ENCODE data around the gene CPSF7.

CPSF7 gene

DNA sequence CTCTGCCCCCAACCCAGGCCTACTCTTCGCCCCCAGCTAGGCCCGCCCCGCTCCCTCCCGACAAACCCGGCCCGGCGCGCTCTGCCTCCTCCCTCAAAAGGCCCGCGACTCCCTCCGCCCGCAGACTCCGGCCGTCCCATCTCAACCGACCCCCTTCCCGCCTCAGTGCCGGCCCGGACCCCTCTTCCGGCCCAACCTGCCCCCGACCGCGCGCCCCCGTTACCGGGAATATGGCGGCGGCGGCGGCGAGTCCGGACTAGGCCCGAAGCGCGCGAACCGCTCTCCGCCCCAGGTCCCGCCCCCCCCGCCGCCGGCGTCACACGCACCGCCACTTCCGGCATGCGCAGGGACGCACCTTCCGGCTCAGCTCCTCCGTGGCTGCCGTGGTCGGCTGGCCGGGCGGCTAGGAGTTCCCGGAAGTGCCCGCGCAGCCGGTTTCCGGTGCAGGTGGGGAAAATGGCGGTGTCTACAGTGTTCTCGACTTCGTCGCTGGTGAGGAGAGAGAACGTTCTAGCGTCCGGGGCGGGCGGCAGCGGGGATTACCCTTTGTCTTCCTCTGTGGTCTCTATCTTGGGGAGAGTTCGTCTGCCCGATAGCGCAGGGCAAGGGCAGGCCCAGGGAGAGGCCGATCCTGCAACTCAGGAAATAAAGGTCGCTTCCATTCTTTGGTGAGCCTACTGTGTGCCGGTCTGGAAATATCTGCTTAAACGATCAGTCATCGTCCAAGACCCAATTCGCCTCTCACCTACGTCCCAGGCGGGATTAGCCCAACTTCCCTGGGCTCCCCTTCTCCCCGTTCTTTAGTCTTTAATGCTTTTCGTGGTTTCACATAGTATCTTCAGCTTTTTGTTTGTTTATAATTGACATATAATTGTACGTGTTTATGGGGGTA is at the start of gene CPSF7, which contains the start of gene SDHAF2 (continued):
- TF ChIP-seq ZNF792 (tag by site-specific recombination; IDR thresholded peaks at IDR 0.05) (0 out of 2 replicates have a peak, but pooled peaks have one; percentile 19), ZBTB20 (tag by site-specific recombination; IDR thresholded peaks at IDR 0.05) (peak; percentile 43; the same call in 1 of the 2 replicates), ZNF777 (tag by site-specific recombination; IDR thresholded peaks at IDR 0.05; ENCODE audit: borderline replicate concordance) (no peak), SP3 (tag by site-specific recombination; IDR thresholded peaks at IDR 0.05) (peak; percentile 84), ZNF266 (tag by site-specific recombination; IDR thresholded peaks at IDR 0.05; ENCODE audit: low read depth) (0 out of 2 replicates have a peak, but pooled peaks have one; percentile 20), KLF7 (tag by site-specific recombination; IDR thresholded peaks at IDR 0.05; ENCODE audit: borderline replicate concordance) (no peak), ZNF404 (tag by site-specific recombination; IDR thresholded peaks at IDR 0.05) (no peak), ZNF558 (tag by site-specific recombination; IDR thresholded peaks at IDR 0.05) (no peak), ZNF521 (tag by site-specific recombination; IDR thresholded peaks at IDR 0.05) (no peak), ZNF138 (tag by site-specific recombination; IDR thresholded peaks at IDR 0.05; ENCODE audit: borderline replicate concordance) (no peak), ZNF48 (tag by site-specific recombination; IDR thresholded peaks at IDR 0.05) (no peak), ZFP37 (tag by site-specific recombination; IDR thresholded peaks at IDR 0.05) (peak; percentile 22), ZNF416 (tag by site-specific recombination; IDR thresholded peaks at IDR 0.05) (no peak), ZNF629 (tag by site-specific recombination; IDR thresholded peaks at IDR 0.05) (peak; percentile 79; the same call in 1 of the 2 replicates), ZFP41 (tag by site-specific recombination; IDR thresholded peaks at IDR 0.05; ENCODE audit: borderline replicate concordance) (no peak), SCRT1 (tag by site-specific recombination; IDR thresholded peaks at IDR 0.05; ENCODE audit: borderline replicate concordance) (no peak), ZNF768 (tag by site-specific recombination; IDR thresholded peaks at IDR 0.05) (no peak), SETDB1 (IDR thresholded peaks at IDR 0.05; ENCODE audit: insufficient read length, low read length) (no peak), ZNF112 (tag by site-specific recombination; IDR thresholded peaks at IDR 0.05) (no peak), ZNF658 (tag by site-specific recombination; IDR thresholded peaks at IDR 0.05) (no peak), ZNF660 (tag by site-specific recombination; IDR thresholded peaks at IDR 0.05) (no peak)
- TF ChIP-seq, protein P1, sequence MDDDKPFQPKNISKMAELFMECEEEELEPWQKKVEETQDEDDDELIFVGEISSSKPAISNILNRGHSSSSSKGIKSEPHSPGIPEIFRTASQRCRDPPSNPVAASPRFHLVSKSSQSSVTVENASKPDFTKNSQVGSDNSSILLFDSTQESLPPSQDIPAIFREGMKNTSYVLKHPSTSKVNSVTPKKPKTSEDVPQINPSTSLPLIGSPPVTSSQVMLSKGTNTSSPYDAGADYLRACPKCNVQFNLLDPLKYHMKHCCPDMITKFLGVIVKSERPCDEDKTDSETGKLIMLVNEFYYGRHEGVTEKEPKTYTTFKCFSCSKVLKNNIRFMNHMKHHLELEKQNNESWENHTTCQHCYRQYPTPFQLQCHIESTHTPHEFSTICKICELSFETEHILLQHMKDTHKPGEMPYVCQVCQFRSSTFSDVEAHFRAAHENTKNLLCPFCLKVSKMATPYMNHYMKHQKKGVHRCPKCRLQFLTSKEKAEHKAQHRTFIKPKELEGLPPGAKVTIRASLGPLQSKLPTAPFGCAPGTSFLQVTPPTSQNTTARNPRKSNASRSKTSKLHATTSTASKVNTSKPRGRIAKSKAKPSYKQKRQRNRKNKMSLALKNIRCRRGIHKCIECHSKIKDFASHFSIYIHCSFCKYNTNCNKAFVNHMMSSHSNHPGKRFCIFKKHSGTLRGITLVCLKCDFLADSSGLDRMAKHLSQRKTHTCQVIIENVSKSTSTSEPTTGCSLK (tag by site-specific recombination; IDR thresholded peaks at IDR 0.05) = no peak
- TF ChIP-seq, protein P2, sequence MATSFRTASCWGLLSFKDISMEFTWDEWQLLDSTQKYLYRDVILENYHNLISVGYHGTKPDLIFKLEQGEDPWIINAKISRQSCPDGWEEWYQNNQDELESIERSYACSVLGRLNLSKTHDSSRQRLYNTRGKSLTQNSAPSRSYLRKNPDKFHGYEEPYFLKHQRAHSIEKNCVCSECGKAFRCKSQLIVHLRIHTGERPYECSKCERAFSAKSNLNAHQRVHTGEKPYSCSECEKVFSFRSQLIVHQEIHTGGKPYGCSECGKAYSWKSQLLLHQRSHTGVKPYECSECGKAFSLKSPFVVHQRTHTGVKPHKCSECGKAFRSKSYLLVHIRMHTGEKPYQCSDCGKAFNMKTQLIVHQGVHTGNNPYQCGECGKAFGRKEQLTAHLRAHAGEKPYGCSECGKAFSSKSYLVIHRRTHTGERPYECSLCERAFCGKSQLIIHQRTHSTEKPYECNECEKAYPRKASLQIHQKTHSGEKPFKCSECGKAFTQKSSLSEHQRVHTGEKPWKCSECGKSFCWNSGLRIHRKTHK (tag by site-specific recombination; IDR thresholded peaks at IDR 0.05) = no peak
- TF ChIP-seq, protein P3, sequence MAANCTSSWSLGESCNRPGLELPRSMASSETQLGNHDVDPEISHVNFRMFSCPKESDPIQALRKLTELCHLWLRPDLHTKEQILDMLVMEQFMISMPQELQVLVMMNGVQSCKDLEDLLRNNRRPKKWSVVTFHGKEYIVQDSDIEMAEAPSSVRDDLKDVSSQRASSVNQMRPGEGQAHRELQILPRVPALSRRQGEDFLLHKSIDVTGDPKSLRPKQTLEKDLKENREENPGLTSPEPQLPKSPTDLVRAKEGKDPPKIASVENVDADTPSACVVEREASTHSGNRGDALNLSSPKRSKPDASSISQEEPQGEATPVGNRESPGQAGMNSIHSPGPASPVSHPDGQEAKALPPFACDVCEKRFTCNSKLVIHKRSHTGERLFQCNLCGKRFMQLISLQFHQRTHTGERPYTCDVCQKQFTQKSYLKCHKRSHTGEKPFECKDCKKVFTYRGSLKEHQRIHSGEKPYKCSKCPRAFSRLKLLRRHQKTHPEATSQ (tag by site-specific recombination; IDR thresholded peaks at IDR 0.05) = peak; percentile 75
- TF ChIP-seq, protein P4, sequence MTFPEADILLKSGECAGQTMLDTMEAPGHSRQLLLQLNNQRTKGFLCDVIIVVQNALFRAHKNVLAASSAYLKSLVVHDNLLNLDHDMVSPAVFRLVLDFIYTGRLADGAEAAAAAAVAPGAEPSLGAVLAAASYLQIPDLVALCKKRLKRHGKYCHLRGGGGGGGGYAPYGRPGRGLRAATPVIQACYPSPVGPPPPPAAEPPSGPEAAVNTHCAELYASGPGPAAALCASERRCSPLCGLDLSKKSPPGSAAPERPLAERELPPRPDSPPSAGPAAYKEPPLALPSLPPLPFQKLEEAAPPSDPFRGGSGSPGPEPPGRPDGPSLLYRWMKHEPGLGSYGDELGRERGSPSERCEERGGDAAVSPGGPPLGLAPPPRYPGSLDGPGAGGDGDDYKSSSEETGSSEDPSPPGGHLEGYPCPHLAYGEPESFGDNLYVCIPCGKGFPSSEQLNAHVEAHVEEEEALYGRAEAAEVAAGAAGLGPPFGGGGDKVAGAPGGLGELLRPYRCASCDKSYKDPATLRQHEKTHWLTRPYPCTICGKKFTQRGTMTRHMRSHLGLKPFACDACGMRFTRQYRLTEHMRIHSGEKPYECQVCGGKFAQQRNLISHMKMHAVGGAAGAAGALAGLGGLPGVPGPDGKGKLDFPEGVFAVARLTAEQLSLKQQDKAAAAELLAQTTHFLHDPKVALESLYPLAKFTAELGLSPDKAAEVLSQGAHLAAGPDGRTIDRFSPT (tag by site-specific recombination; IDR thresholded peaks at IDR 0.05) = peak; percentile 8; the same call in 1 of the 2 replicates
- TF ChIP-seq, protein P5, sequence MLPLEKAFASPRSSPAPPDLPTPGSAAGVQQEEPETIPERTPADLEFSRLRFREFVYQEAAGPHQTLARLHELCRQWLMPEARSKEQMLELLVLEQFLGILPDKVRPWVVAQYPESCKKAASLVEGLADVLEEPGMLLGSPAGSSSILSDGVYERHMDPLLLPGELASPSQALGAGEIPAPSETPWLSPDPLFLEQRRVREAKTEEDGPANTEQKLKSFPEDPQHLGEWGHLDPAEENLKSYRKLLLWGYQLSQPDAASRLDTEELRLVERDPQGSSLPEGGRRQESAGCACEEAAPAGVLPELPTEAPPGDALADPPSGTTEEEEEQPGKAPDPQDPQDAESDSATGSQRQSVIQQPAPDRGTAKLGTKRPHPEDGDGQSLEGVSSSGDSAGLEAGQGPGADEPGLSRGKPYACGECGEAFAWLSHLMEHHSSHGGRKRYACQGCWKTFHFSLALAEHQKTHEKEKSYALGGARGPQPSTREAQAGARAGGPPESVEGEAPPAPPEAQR (tag by site-specific recombination; IDR thresholded peaks at IDR 0.05) = no peak
- TF ChIP-seq, protein P6, sequence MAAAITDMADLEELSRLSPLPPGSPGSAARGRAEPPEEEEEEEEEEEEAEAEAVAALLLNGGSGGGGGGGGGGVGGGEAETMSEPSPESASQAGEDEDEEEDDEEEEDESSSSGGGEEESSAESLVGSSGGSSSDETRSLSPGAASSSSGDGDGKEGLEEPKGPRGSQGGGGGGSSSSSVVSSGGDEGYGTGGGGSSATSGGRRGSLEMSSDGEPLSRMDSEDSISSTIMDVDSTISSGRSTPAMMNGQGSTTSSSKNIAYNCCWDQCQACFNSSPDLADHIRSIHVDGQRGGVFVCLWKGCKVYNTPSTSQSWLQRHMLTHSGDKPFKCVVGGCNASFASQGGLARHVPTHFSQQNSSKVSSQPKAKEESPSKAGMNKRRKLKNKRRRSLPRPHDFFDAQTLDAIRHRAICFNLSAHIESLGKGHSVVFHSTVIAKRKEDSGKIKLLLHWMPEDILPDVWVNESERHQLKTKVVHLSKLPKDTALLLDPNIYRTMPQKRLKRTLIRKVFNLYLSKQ (tag by site-specific recombination; IDR thresholded peaks at IDR 0.05; ENCODE audit: borderline replicate concordance) = no peak

Data from HEK293 (cell line).